ENCODE results near the gene PTPRD.

GRCh38 chr9:8728910-8729309 lies 1883.9 kb downstream of the PTPRD start:
- TF ChIP-seq, protein P1, sequence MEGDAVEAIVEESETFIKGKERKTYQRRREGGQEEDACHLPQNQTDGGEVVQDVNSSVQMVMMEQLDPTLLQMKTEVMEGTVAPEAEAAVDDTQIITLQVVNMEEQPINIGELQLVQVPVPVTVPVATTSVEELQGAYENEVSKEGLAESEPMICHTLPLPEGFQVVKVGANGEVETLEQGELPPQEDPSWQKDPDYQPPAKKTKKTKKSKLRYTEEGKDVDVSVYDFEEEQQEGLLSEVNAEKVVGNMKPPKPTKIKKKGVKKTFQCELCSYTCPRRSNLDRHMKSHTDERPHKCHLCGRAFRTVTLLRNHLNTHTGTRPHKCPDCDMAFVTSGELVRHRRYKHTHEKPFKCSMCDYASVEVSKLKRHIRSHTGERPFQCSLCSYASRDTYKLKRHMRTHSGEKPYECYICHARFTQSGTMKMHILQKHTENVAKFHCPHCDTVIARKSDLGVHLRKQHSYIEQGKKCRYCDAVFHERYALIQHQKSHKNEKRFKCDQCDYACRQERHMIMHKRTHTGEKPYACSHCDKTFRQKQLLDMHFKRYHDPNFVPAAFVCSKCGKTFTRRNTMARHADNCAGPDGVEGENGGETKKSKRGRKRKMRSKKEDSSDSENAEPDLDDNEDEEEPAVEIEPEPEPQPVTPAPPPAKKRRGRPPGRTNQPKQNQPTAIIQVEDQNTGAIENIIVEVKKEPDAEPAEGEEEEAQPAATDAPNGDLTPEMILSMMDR (IDR thresholded peaks at IDR 0.05; ENCODE audit: low read depth, low read length, poor library complexity, severe bottlenecking), result no peak
- TF ChIP-seq EZH2phosphoT487 (IDR thresholded peaks at IDR 0.05; ENCODE audit: borderline replicate concordance, low read length), result no peak

All from DOHH2 (cell line).